Articular chondrocyte of knee joint (primary cell): ENCODE data around the gene IFNE. TPM values are rescaled to one million over a fixed set of nuclear protein-coding genes. Genes with fewer than 3 reads are reported as not detected.

Experiments used
- small RNA-seq: library from RNA; depleted of rRNA; stranded (forward); fragments of <200 nt; gene quantifications from one replicate; pipeline ENCODE3, GENCODE V24; 2012
- total RNA-seq: library from RNA; depleted of rRNA; stranded (reverse); fragments of >200 nt; gene quantifications from 2 replicates; pipeline ENCODE4 v1.2.3, GENCODE V29; 2012

The IFNE gene, protein sequence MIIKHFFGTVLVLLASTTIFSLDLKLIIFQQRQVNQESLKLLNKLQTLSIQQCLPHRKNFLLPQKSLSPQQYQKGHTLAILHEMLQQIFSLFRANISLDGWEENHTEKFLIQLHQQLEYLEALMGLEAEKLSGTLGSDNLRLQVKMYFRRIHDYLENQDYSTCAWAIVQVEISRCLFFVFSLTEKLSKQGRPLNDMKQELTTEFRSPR
- 5.1 and 6.8 TPM in 2 replicates for total RNA-seq

GRCh38 chr9:21482213-21482612 is at the start of gene IFNE:
IFNE (minus strand) TSS chr9:21482313; CDS start chr9:21481694, 619 bp downstream.

DNA sequence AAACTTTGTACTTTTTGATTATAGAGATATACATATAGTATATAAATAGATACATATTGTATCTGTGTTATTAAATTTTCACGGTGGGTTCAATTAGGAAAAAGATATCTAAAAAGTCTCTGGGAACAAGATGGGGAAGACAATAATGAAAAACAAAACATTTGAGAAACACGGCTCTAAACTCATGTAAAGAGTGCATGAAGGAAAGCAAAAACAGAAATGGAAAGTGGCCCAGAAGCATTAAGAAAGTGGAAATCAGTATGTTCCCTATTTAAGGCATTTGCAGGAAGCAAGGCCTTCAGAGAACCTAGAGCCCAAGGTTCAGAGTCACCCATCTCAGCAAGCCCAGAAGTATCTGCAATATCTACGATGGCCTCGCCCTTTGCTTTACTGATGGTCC is 42.0 kb downstream of the IFNE start, which contains the start of gene IFNA1:
Gene IFNA1, plus strand, starts transcription at position 301 of the 400 bp plus-strand sequence. Its CDS starts 69 bp downstream, at position 370.

Small RNAs within 50 kb of the gene (small RNA-seq; reads per million reads assigned to genes)
- gene MIR31 (8,330 reads per million, percentile 100 among the genes with 10 or more reads in this experiment), gene RF00157 (not detected)

Other genes starting within 250 kb of the IFNE start
- gene IFNA14, start 242.3 kb downstream of the IFNE start, total RNA-seq = not detected in 2 replicates
- gene IFNA5, start 177.0 kb downstream of the IFNE start, total RNA-seq = 0.13 TPM in 1 of 2 replicates, not detected in the other
- gene KLHL9, start 146.9 kb downstream of the IFNE start, total RNA-seq = 50.0 and 56.1 TPM in 2 replicates
- gene IFNA6, start 131.4 kb downstream of the IFNE start, total RNA-seq = 0.13 TPM in 1 of 2 replicates, not detected in the other
- gene IFNA13, start 114.3 kb downstream of the IFNE start, total RNA-seq = 0.11 TPM in 1 of 2 replicates, not detected in the other
- gene IFNA2, start 96.9 kb downstream of the IFNE start, total RNA-seq = 0.11 TPM in 1 of 2 replicates, not detected in the other
- gene IFNA8, start 73.2 kb downstream of the IFNE start, total RNA-seq = not detected in 2 replicates
- not detected in 2 replicates for gene IFNA1, start 41.9 kb downstream of the IFNE start, total RNA-seq